Activated CD8-positive, alpha-beta T cell treated with anti-CD3 and anti-CD28 coated beads, Interleukin-2, amount 10 ng/mL, durations not matched to agents 7 days and 5 days (primary cell): ENCODE data around the gene CCDC158. TPM values are rescaled to one million over a fixed set of nuclear protein-coding genes. Genes with fewer than 3 reads are reported as not detected.

Source experiments
- ATAC-seq: fragments of 150-1000 bp; cut with Tn5 transposase; one replicate; pipeline ENCODE4 v1.10.0; 2021; ENCODE audit warnings: moderate library complexity
- CTCF ChIA-PET: fragments of 350-600 bp; sonication (Branson Sonifier 250); formaldehyde crosslinking; loops from one replicate; lab custom pipeline; 2021; ENCODE audit warnings: antibody characterized with exemption; lab: Charles Lee
- POLR2A ChIA-PET: fragments of 350-600 bp; sonication (Branson Sonifier 250); formaldehyde crosslinking; loops from one replicate; lab custom pipeline; 2021; ENCODE audit warnings: antibody characterized with exemption; lab: Charles Lee
- DNase-seq: peaks from one replicate; pipeline ENCODE4 v3.0.0-alpha.2; 2020
- H3K27ac Mint-ChIP-seq: one replicate; pipeline ENCODE4 v1.8.0; 2021; ENCODE audit warnings: mild to moderate bottlenecking, mixed read lengths
- H3K27me3 Mint-ChIP-seq: one replicate; pipeline ENCODE4 v1.8.0; 2021; ENCODE audit warnings: low read depth, mixed read lengths
- H3K36me3 Mint-ChIP-seq: one replicate; pipeline ENCODE4 v1.8.0; 2021; ENCODE audit warnings: low read depth, mixed read lengths
- H3K4me1 Mint-ChIP-seq: one replicate; pipeline ENCODE4 v1.8.0; 2021; ENCODE audit warnings: low read depth, mixed read lengths
- H3K4me3 Mint-ChIP-seq: one replicate; pipeline ENCODE4 v1.8.0; 2021; ENCODE audit warnings: mild to moderate bottlenecking, mixed read lengths
- H3K9me3 Mint-ChIP-seq: one replicate; pipeline ENCODE4 v1.8.0; 2022; ENCODE audit warnings: mixed read lengths; ENCODE audit not compliant: insufficient read depth
- total RNA-seq, 2 experiments: library from RNA; stranded (reverse); gene quantifications; one replicate each; pipeline ENCODE4 v1.2.3, GENCODE V29; 2021

The CCDC158 gene
- total RNA-seq, 2 experiments from 2014 or later = not detected

DNA sequence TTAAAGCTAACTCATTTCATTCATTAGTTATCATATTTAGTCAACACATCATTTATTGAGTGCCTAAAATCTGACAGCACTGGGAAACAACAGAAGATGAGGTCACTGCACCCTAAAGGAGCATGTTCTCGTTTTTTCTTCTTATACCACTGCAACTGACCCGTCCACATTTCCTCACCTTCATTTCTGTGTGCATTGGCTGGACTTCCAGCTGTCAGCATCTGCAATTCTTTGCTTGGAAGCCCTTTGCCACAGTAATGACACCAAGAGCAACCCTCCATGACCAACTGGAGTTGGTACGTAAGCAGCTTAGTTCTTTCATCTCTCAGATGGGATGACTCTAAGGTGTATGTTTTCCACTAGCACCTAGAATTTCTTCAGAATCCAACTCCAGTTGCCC, 27.3 kb upstream of the CCDC158 start:
- POLR2A ChIA-PET = no interaction called here
- ATAC-seq (no peak), DNase-seq (no peak)
- H3K9me3 Mint-ChIP-seq = no peaks in the 10 kb centered on the region
- CTCF ChIA-PET = no interaction called here
- H3K27ac Mint-ChIP-seq = no peak overlapping the region
- peaks cover 16% of the 10 kb centered on the region for H3K27me3 Mint-ChIP-seq
- no peak overlapping the region for H3K4me3 Mint-ChIP-seq
- H3K4me1 Mint-ChIP-seq = no peaks in the 10 kb centered on the region
- no peaks in the 10 kb centered on the region for H3K36me3 Mint-ChIP-seq

DNA sequence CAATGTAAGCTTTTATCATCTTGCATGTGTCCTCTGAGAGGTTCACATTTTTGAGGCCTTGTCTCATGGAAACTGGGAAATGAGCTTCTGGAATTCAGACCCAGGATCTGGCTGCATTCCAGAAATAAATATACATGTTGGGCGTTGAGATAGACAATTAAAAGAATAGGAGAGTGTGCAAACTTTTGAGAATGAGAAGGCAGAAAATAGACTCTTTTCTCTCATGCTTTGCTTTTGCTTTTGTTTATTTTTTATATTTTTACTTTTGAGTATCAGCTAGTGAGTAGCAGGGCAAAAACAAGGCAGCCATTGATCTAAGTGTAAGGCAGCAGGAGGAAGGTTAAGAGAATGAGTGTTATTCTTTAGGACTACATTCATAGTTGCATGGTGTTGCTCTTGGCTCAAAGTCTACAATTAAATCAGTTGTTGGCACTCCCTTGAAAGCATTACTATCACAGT, 26.5 kb upstream of the CCDC158 start:
- ATAC-seq (no peak), DNase-seq (no peak)
- Mint-ChIP-seq H3K27me3 (peaks cover 16% of the 10 kb centered on the region), H3K9me3 (no peaks in the 10 kb centered on the region), H3K36me3 (no peaks in the 10 kb centered on the region), H3K4me3 (no peak overlapping the region), H3K27ac (no peak overlapping the region), H3K4me1 (no peaks in the 10 kb centered on the region)
- ChIA-PET POLR2A (no interaction called here), CTCF (no interaction called here)

DNA sequence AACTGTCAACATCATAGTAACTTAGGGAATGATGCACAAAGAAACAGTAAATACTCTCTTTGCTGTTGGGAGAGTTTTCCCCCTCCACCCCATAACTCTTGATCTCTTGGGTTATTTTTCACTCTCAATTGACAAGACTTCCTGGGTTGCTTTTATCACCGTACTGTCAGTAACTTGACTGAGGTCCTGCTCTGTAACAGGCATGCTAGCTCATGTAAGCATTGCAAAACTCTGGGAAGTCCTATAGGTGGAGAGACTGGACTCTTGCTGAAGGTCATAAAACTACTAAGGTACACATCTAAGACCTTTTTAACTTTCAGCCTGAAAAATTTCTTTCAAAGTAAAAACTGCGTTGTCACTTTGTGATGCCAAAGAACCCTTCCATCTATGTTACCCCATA, 25.0 kb upstream of the CCDC158 start:
- H3K4me3 Mint-ChIP-seq = no peak overlapping the region
- no peaks in the 10 kb centered on the region for H3K36me3 Mint-ChIP-seq
- ATAC-seq (no peak), DNase-seq (no peak)
- POLR2A ChIA-PET = no interaction called here
- no peaks in the 10 kb centered on the region for H3K9me3 Mint-ChIP-seq
- no peak overlapping the region for H3K27ac Mint-ChIP-seq
- H3K4me1 Mint-ChIP-seq = no peaks in the 10 kb centered on the region
- CTCF ChIA-PET = no interaction called here
- H3K27me3 Mint-ChIP-seq = peaks cover 13% of the 10 kb centered on the region

DNA sequence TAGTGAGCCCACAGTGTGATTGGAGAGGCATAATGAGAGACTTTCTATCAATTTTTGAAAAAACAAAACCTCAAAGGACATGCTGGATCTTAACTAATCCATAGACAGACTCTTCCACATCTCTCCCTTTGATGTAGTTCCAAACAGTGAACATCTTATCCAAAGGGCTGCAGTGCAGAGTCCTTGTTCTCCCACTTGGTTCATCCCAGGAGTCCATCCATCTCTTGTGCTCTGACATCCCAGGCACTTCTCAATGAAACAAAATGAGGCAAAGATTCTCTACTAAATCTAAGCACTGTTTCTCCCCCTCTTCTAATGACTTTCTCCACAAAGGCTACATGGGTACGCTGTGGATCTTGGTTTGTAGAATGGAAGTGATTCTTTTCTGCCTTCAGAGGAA, 22.4 kb upstream of the CCDC158 start:
- ChIA-PET CTCF (no interaction called here), POLR2A (no interaction called here)
- Mint-ChIP-seq H3K36me3 (no peaks in the 10 kb centered on the region), H3K9me3 (no peaks in the 10 kb centered on the region), H3K27me3 (peaks cover 10% of the 10 kb centered on the region), H3K4me1 (no peaks in the 10 kb centered on the region), H3K4me3 (no peak overlapping the region), H3K27ac (no peak overlapping the region)
- DNase-seq = no peak
- no peak for ATAC-seq

DNA sequence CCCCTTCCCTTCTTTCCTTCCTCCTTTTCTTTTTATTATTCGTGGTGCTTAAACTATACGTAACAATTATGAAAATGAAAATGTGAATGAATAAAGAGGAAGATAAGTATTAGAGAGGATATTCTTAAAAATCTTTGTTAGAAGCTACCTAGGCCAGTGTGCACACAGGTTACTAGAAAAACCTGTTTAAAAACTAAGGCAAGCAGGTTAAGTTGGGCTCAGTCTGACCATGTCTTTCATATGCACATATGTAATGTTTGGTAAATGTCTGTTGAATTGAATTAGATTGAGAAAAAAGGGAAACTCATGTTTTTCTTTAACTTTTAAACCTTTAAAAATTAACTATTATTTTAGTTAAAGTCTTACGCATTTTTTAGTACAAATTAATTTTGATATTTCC, 21.9 kb upstream of the CCDC158 start:
- ChIA-PET POLR2A (no interaction called here), CTCF (no interaction called here)
- peaks cover 12% of the 10 kb centered on the region for H3K27me3 Mint-ChIP-seq
- no peak overlapping the region for H3K4me3 Mint-ChIP-seq
- H3K27ac Mint-ChIP-seq = no peak overlapping the region
- no peaks in the 10 kb centered on the region for H3K4me1 Mint-ChIP-seq
- H3K36me3 Mint-ChIP-seq = no peaks in the 10 kb centered on the region
- H3K9me3 Mint-ChIP-seq = no peaks in the 10 kb centered on the region
- ATAC-seq (no peak), DNase-seq (no peak)

DNA sequence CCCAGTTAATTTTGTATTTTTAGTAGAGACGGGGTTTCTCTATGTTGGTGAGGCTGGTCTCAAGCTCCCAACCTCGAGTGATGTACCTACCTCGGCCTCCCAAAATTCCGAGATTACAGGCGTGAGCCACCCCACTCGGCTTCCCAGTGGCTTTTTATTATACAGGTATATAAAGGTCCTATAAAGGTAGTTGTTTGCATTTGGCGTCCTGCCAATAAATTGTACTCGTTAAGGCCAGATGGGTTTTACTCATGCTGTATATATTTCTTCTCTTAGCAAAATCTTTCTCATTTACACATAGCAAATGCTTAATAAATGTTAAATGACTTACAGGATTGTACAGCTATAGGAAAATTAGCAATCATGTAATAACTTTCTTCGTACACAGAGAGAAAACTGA, 20.9 kb upstream of the CCDC158 start:
- H3K4me1 Mint-ChIP-seq = no peaks in the 10 kb centered on the region
- POLR2A ChIA-PET = no interaction called here
- H3K36me3 Mint-ChIP-seq = no peaks in the 10 kb centered on the region
- H3K9me3 Mint-ChIP-seq = no peaks in the 10 kb centered on the region
- CTCF ChIA-PET = interaction anchor here (1.3 kb wide), 1 partner anchor 10 kb away, joined by 4 read pairs; no protein-coding TSS in a partner anchor
- no peak for DNase-seq
- ATAC-seq = no peak
- H3K27me3 Mint-ChIP-seq = peaks cover 19% of the 10 kb centered on the region
- no peak overlapping the region for H3K4me3 Mint-ChIP-seq
- no peak overlapping the region for H3K27ac Mint-ChIP-seq

DNA sequence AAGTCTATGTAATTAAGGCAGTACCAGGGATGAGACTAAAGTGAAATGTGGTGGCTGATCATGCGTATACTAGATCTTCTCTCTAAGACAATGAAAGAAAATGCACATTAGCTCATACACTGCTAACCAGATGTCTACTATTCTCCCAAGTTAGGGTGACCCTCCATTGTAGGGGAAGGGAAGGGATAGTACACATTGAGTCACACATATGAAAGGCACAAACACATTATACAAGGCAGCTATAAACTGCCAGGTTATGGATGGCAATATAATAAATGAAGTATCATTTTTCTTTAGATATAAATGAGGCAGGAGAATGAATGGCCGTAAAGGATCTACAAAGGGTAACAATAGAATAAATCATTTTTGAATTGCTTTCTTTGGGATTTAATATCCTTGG, 18.6 kb upstream of the CCDC158 start:
- Mint-ChIP-seq H3K4me3 (no peak overlapping the region), H3K27ac (no peak overlapping the region), H3K27me3 (peaks cover 35% of the 10 kb centered on the region), H3K4me1 (no peaks in the 10 kb centered on the region), H3K36me3 (no peaks in the 10 kb centered on the region), H3K9me3 (no peaks in the 10 kb centered on the region)
- ATAC-seq (no peak), DNase-seq (no peak)
- ChIA-PET CTCF (interaction anchor here (0.8 kb wide), 1 partner anchor 8 kb away, joined by 3 read pairs; no protein-coding TSS in a partner anchor), POLR2A (no interaction called here)

DNA sequence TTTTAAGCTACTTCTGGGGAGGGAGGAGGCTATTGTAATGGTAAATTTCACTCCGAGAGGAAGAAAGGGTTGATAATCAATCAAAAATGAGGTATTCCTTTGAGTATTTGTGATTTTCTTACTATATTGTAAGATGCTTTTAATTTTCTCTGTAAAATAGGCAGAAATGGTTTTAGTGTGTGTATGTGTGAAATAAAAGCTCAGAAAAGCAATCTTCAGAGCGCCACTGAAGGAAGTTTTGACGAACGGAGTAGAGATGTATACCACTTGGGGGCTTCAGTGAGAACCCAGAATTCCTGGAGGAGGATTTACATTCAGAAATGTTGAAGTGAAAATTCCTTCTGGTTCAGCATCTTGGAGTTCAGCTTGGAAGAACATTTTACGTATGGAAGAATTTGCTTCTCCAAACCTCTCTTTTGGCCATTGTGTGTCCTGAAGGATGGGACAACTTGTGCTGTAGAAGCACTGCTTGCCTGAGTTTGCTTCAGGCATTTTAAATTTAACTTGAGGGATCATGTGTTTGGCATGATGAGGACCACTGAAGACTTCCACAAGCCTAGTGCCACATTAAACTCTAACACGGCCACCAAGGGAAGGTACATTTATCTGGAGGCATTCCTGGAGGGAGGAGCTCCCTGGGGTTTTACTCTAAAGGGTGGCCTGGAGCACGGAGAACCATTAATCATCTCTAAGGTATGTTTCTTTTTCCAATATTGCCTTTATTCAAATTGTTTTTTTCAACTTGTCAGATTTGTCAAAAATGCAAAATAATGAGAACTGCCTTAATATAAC, 14.8 kb upstream of the CCDC158 start:
- POLR2A ChIA-PET = interaction anchor here (0.9 kb wide), 1 partner anchor 9 kb away, joined by 3 read pairs; no protein-coding TSS in a partner anchor
- Mint-ChIP-seq H3K27me3 (peaks cover 45% of the 10 kb centered on the region), H3K36me3 (no peaks in the 10 kb centered on the region)

DNA sequence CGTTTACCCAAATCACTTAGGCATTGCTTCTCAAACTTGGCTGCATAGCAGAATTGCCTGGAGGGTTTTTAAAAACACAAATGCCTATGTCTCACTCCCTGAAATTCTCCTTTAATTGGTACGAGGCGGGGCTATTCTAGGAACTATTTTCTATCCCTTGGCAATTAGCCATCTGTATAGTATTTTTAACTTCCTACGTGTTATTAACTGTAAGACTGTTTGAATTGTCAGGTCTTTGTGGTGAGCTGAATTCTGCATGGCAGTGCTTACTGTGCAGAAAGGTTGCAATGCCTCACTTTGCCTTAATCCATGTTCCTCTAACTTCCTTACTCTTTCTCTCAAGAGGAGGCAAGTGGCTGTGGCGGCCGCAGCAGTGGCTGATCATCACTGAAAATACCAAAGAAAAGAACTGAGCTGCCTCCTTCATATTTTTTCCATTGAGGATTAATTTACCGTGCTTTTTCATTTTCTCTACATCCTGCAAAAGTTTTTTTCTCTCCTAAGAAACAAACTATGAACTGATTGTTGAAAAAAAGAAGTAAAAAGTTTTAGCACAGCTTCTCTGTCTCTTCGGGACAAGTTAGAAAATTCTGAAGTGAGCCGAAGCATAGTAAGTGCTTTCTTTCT, 14.1 kb upstream of the CCDC158 start, which contains the start of gene SHROOM3:
Gene SHROOM3, plus strand, starts transcription at position 329 of the 627 bp plus-strand sequence. CDS start 824 bp downstream, outside the sequence.
- ChIA-PET POLR2A (interaction anchor here (0.9 kb wide), 1 partner anchor 8 kb away, joined by 3 read pairs; no protein-coding TSS in a partner anchor), CTCF (interaction anchor here (1.0 to 1.8 kb wide), 4 partner anchors 69 to 768 kb away, joined by 3 to 4 read pairs (median 4); no protein-coding TSS in a partner anchor)
- no peak for DNase-seq
- H3K4me3 Mint-ChIP-seq = no peak within 1 kb of the TSS
- no peak within 1 kb of the TSS for H3K27ac Mint-ChIP-seq
- H3K27me3 Mint-ChIP-seq = peaks cover 42% of the 10 kb centered on the region
- no peak for ATAC-seq
- no peaks in the 10 kb centered on the region for H3K36me3 Mint-ChIP-seq
- no peaks in the 10 kb centered on the region for H3K9me3 Mint-ChIP-seq
- no peaks in the 10 kb centered on the region for H3K4me1 Mint-ChIP-seq

More for the DNA sequence above, 14.8 kb upstream of the CCDC158 start:
- Mint-ChIP-seq H3K27ac (no peak overlapping the region), H3K4me1 (no peaks in the 10 kb centered on the region), H3K9me3 (no peaks in the 10 kb centered on the region), H3K4me3 (no peak overlapping the region)
- CTCF ChIA-PET = interaction anchor here (0.9 to 1.8 kb wide), 4 partner anchors 69 to 768 kb away, joined by 3 to 4 read pairs (median 4); no protein-coding TSS in a partner anchor
- no peak for ATAC-seq
- DNase-seq = no peak

DNA sequence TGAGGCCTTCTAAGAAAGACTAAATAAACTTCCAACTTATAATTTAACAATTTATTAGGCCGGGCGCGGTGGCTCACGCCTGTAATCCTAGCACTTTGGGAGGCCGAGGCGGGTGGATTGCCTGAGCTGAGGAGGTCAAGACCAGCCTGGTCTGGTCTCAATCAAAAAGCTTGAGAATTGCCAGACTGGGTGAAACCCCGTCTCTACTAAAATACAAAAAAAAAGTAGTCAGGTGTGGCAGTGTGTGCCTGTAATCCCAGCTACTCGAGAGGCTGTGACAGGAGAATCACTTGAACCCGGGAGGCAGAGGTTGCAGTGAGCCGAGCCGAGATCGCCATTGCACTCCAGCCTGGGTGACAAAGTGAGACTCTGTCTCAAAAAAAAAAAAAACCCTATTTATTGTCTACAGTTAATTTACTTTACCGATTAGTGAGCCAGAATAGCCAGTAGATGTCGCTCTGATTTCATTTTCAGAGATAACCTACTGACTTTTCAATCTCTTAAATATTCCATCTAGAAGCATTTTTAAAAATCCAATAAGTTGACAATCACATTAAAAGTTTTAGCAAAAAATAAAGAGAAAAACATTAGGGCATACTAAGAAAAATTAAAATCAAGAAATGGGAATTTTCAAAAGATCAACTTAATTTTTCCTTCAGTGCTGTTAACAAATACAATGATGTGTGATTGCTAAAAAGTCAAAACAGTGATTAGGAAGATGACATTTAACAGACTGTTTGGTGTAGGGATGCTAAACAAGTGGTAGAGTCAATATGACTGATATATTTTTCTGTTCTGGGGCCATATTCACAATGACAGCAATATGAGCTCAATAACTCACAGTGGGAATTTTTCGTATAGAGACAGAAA, 9.8 kb upstream of the CCDC158 start:
- no peaks in the 10 kb centered on the region for H3K9me3 Mint-ChIP-seq
- H3K4me3 Mint-ChIP-seq = no peak overlapping the region
- CTCF ChIA-PET = interaction anchor here (0.7 to 3.9 kb wide), 13 partner anchors 8 to 772 kb away, joined by 3 to 26 read pairs (median 4); partner anchors contain the start of gene CCDC158
- ATAC-seq (no peak), DNase-seq (peak; percentile 26)
- H3K36me3 Mint-ChIP-seq = no peaks in the 10 kb centered on the region
- H3K27ac Mint-ChIP-seq = no peak overlapping the region
- H3K27me3 Mint-ChIP-seq = peaks cover 30% of the 10 kb centered on the region
- H3K4me1 Mint-ChIP-seq = no peaks in the 10 kb centered on the region
- POLR2A ChIA-PET = no interaction called here

DNA sequence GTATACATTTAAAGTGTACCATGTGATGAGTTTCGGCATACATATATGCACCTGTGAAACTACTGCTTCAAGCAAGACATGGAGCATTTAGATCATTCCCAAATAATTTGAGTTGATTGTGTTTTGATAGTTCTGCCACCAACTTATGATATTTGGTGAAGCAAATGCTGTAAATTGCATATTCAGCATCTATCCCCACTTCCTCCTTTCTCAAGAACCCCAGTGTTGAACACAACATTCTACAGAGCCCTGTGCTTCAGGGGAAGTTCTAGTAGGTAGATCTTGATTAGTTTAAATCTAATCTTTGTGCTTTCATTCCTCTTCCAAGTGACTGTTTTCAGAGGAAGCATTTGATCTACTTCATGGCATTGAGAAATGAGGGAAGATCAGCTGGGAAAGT, 8.7 kb upstream of the CCDC158 start:
- peaks cover 21% of the 10 kb centered on the region for H3K27me3 Mint-ChIP-seq
- ChIA-PET CTCF (interaction anchor here (0.7 to 3.9 kb wide), 3 partner anchors 8 to 91 kb away, joined by 3 to 26 read pairs (median 4); no protein-coding TSS in a partner anchor), POLR2A (no interaction called here)
- no peak overlapping the region for H3K4me3 Mint-ChIP-seq
- H3K36me3 Mint-ChIP-seq = no peaks in the 10 kb centered on the region
- no peaks in the 10 kb centered on the region for H3K9me3 Mint-ChIP-seq
- no peaks in the 10 kb centered on the region for H3K4me1 Mint-ChIP-seq
- no peak for DNase-seq
- H3K27ac Mint-ChIP-seq = no peak overlapping the region
- ATAC-seq = no peak
